A549 (cell line): ENCODE results near the gene S100A11.

Source experiments
- CEBPB ChIP-seq, 2 experiments: fragments of >200 bp in 1 of 2; sonication (Bioruptor Twin) in 1 of 2; formaldehyde crosslinking in 1 of 2; IDR thresholded peaks; 2 replicates each; pipeline ENCODE4 v1.6.1; 2012 to 2016
- CTCF ChIP-seq: fragments of >200 bp; sonication (Bioruptor Twin); formaldehyde crosslinking; IDR thresholded peaks from 3 replicates; pipeline ENCODE4 v1.5.1; 2016
- EHMT2 ChIP-seq: fragments of 200-600 bp; sonication (generic); IDR thresholded peaks from 2 replicates; pipeline ENCODE4 v1.6.1; 2016; ENCODE audit warnings: antibody characterized with exemption, low read depth, mild to moderate bottlenecking, moderate library complexity
- PHF8 ChIP-seq: fragments of 200-600 bp; sonication (generic); IDR thresholded peaks from 2 replicates; pipeline ENCODE4 v1.6.1; 2016; ENCODE audit warnings: low read depth, mild to moderate bottlenecking, antibody characterized with exemption, moderate library complexity, borderline replicate concordance
- POLR2A ChIP-seq: IDR thresholded peaks from 2 replicates; pipeline ENCODE4 v1.6.1; 2012; ENCODE audit warnings: mild to moderate bottlenecking, low read length
- POLR2AphosphoS2 ChIP-seq: conservative IDR thresholded peaks from 2 replicates; pipeline ENCODE4 v1.6.1; 2012; ENCODE audit warnings: low read length, improper control_type of control experiment, inconsistent platforms
- RAD21 ChIP-seq, 2 experiments: fragments of >200 bp in 1 of 2; sonication (Bioruptor Twin) in 1 of 2; formaldehyde crosslinking in 1 of 2; IDR thresholded peaks in 1 of 2; conservative IDR thresholded peaks in 1 of 2; 2 replicates in 1 of 2; 3 replicates in 1 of 2; pipeline ENCODE4 v1.6.1; 2012 to 2018; ENCODE audit warnings: inconsistent platforms in 1 of 2
- USF2 ChIP-seq: fragments of 450-650 bp; IDR thresholded peaks from 2 replicates; pipeline ENCODE4 v1.6.1; 2014; ENCODE audit warnings: antibody characterized with exemption

- TF ChIP-seq POLR2A (no peak), PHF8 (no peak), RAD21 (conservative IDR thresholded peaks at IDR 0.05 in 1 of 2, IDR thresholded peaks at IDR 0.05 in 1 of 2) (no peak), CTCF (no peak), USF2 (no peak), POLR2AphosphoS2 (no peak), CEBPB (IDR thresholded peaks at IDR 0.05) (no peak), EHMT2 (no peak)
Observed at GRCh38 chr1:152044386-152044785, 7.6 kb upstream of the S100A11 start.
